HCT116 (cell line): ENCODE data around the gene GOLGA3. TPM values are rescaled to one million over a fixed set of nuclear protein-coding genes. Genes with fewer than 3 reads are reported as not detected.

ENCODE experiments used
- ATAC-seq: fragments of 200-7000 bp; cut with Tn5 transposase; 2 replicates; pipeline ENCODE4 v1.9.1; 2020; ENCODE audit warnings: mild to moderate bottlenecking, moderate library complexity
- BruUV-seq: library from RNA; stranded (reverse); fragments of 400-500 nt; replicated peaks from 2 replicates; lab custom pipeline; 2021; lab: Mats Ljungman, UMichigan
- CTCF ChIA-PET: fragments of 300-600 bp; sonication (Branson Sonifier 250); formaldehyde crosslinking; loops from one replicate; lab custom pipeline; 2021; ENCODE audit warnings: antibody characterized with exemption; lab: Charles Lee
- POLR2A ChIA-PET: fragments of 300-600, 350-600 bp; sonication (Branson Sonifier 250); formaldehyde crosslinking; loops from one replicate; lab custom pipeline; 2021; ENCODE audit warnings: antibody characterized with exemption; lab: Charles Lee
- RAD21 ChIA-PET, 2 experiments: fragments of 300-600 bp; sonication (Branson Sonifier 250); formaldehyde crosslinking; loops; one replicate each; lab custom pipeline; 2023; ENCODE audit warnings: low total read pairs in 2 of 2; ENCODE audit not compliant: uncharacterized antibody in 2 of 2, unreplicated experiment in 2 of 2, low non-redundant PET in 1 of 2; lab: Charles Lee
- DNase-seq: peaks from one replicate; pipeline ENCODE4 v3.0.0-alpha.2; 2010; ENCODE audit warnings: low read depth, low spot score
- H2AFZ ChIP-seq: fragments of 200-600 bp; shearing (Covaris generic), sonication (generic); 2 replicates; pipeline ENCODE4 v1.6.1; 2017; ENCODE audit warnings: low read depth, mixed run types, mixed read lengths, antibody characterized with exemption, low read length; ENCODE audit not compliant: poor library complexity, severe bottlenecking
- H3K27ac ChIP-seq: 2 replicates; pipeline ENCODE4 v1.5.1; 2012; ENCODE audit warnings: low read depth, low read length
- H3K27me3 ChIP-seq: fragments of 200-600 bp; sonication (generic); 2 replicates; pipeline ENCODE4 v1.6.1; 2016; ENCODE audit warnings: mixed run types, low read length, mixed read lengths; ENCODE audit not compliant: insufficient read depth
- H3K36me3 ChIP-seq, 2 experiments: fragments of 200-500 bp in 1 of 2; fragments of 200-600 bp in 1 of 2; sonication (Bioruptor generic) in 1 of 2; sonication (generic) in 1 of 2; 2 replicates each; pipeline versions ENCODE4 v1.5.1 to v1.6.1; 2014 to 2016; ENCODE audit warnings: low read length in 2 of 2, inconsistent platforms in 1 of 2, mixed read lengths in 1 of 2, mixed run types in 1 of 2; ENCODE audit not compliant: insufficient read depth in 2 of 2, control insufficient read depth in 1 of 2
- H3K4me1 ChIP-seq, 2 experiments: fragments of 200-600 bp in 1 of 2; sonication (generic) in 1 of 2; 2 replicates each; pipeline versions ENCODE4 v1.5.1 to v1.6.1; 2012 to 2017; ENCODE audit warnings: low read length in 2 of 2, inconsistent platforms in 1 of 2, mild to moderate bottlenecking in 1 of 2, mixed read lengths in 1 of 2, mixed run types in 1 of 2, moderate library complexity in 1 of 2; ENCODE audit not compliant: insufficient read depth in 2 of 2, control insufficient read depth in 1 of 2
- H3K4me2 ChIP-seq: fragments of 200-600 bp; sonication (generic); 2 replicates; pipeline ENCODE4 v1.6.1; 2017; ENCODE audit warnings: mixed run types, low read length, mixed read lengths
- H3K4me3 ChIP-seq, 2 experiments: fragments of 200-600 bp in 1 of 2; sonication (generic) in 1 of 2; replicated peaks in 1 of 2; 2 replicates each; pipeline ENCODE4 v1.5.1; 2011 to 2016; ENCODE audit warnings: low read length in 2 of 2, control low read depth in 1 of 2, low read depth in 1 of 2, mild to moderate bottlenecking in 1 of 2, mixed read lengths in 1 of 2, mixed run types in 1 of 2
- H3K79me2 ChIP-seq: fragments of 200-600 bp; sonication (generic); 2 replicates; pipeline ENCODE4 v1.6.1; 2017; ENCODE audit warnings: mild to moderate bottlenecking, mixed run types, low read length, moderate library complexity, mixed read lengths; ENCODE audit not compliant: insufficient read depth
- H3K9ac ChIP-seq: fragments of 200-600 bp; sonication (generic); 2 replicates; pipeline ENCODE4 v1.6.1; 2016; ENCODE audit warnings: low read length, mixed read lengths
- H3K9me2 ChIP-seq: fragments of 200-600 bp; sonication (generic), shearing (Covaris generic); 2 replicates; pipeline ENCODE4 v1.6.1; 2017; ENCODE audit warnings: mixed run types, mild to moderate bottlenecking, moderate library complexity; ENCODE audit not compliant: insufficient read depth
- H3K9me3 ChIP-seq, 2 experiments: fragments of 200-500 bp in 1 of 2; fragments of 200-600 bp in 1 of 2; sonication (Bioruptor generic) in 1 of 2; sonication (generic) in 1 of 2; 2 replicates each; pipeline ENCODE4 v1.6.1; 2014 to 2017; ENCODE audit warnings: low read length in 2 of 2, mixed read lengths in 2 of 2, inconsistent platforms in 1 of 2, low read depth in 1 of 2, mild to moderate bottlenecking in 1 of 2, mixed run types in 1 of 2, moderate library complexity in 1 of 2; ENCODE audit not compliant: control insufficient read depth in 1 of 2, insufficient read depth in 1 of 2
- H4K20me1 ChIP-seq: fragments of 200-600 bp; sonication (generic), shearing (Covaris generic); 2 replicates; pipeline ENCODE4 v1.6.1; 2017; ENCODE audit warnings: mixed run types, mild to moderate bottlenecking, moderate library complexity; ENCODE audit not compliant: insufficient read depth
- CBX3 ChIP-seq: IDR thresholded peaks from 2 replicates; pipeline ENCODE4 v1.6.1; 2012; ENCODE audit warnings: low read depth
- EGR1 ChIP-seq: IDR thresholded peaks from 2 replicates; pipeline ENCODE4 v1.6.1; 2012; ENCODE audit warnings: low read depth
- ELF1 ChIP-seq: IDR thresholded peaks from 2 replicates; pipeline ENCODE4 v1.6.1; 2012; ENCODE audit warnings: low read depth, borderline replicate concordance
- EZH2phosphoT487 ChIP-seq: fragments of 200-600 bp; IDR thresholded peaks from 2 replicates; pipeline ENCODE4 v1.6.1; 2018; ENCODE audit warnings: antibody characterized with exemption, borderline replicate concordance
- FOSL1 ChIP-seq: IDR thresholded peaks from 2 replicates; pipeline ENCODE4 v1.6.1; 2012; ENCODE audit warnings: low read depth
- JUND ChIP-seq: IDR thresholded peaks from 2 replicates; pipeline ENCODE4 v1.6.1; 2012
- POLR2A ChIP-seq: IDR thresholded peaks from 2 replicates; pipeline ENCODE4 v1.7.0; 2011; ENCODE audit warnings: borderline replicate concordance; ENCODE audit not compliant: insufficient read depth, insufficient read length; ENCODE audit errors: extremely low read depth
- RAD21 ChIP-seq: IDR thresholded peaks from 2 replicates; pipeline ENCODE4 v1.6.1; 2012; ENCODE audit warnings: low read depth, mild to moderate bottlenecking
- SP1 ChIP-seq: IDR thresholded peaks from 2 replicates; pipeline ENCODE4 v1.6.1; 2012; ENCODE audit warnings: low read depth
- SRF ChIP-seq: IDR thresholded peaks from 2 replicates; pipeline ENCODE4 v1.6.1; 2012; ENCODE audit warnings: low read depth
- YY1 ChIP-seq: IDR thresholded peaks from 2 replicates; pipeline ENCODE4 v1.6.1; 2011; ENCODE audit warnings: low read length, low read depth, moderate library complexity, mild to moderate bottlenecking; ENCODE audit not compliant: insufficient replicate concordance; ENCODE audit errors: extremely low read depth
- ZFX ChIP-seq: fragments of 450-650 bp; IDR thresholded peaks from 2 replicates; pipeline ENCODE4 v1.6.1; 2017
- ZNF274 ChIP-seq: fragments of 200-500 bp; sonication (Bioruptor generic); IDR thresholded peaks from 2 replicates; pipeline ENCODE4 v1.6.1; 2014; ENCODE audit warnings: mild to moderate bottlenecking, low read depth, low read length, inconsistent platforms
- intact Hi-C: fragments of 100-400 bp; cut with micrococcal nuclease; formaldehyde crosslinking; loops from 2 replicates; pipeline ENCODE4 v1.10.0; 2022
- total RNA-seq: library from RNA; stranded (reverse); gene quantifications from one replicate; pipeline ENCODE4 v1.2.1, GENCODE V29; 2021; ENCODE audit not compliant: unreplicated experiment
- TF ChIP-seq, protein P1 (sequence below): IDR thresholded peaks from 2 replicates; pipeline ENCODE4 v1.6.1; 2012; ENCODE audit warnings: low read depth
- TF ChIP-seq, protein P2 (sequence below): IDR thresholded peaks from 2 replicates; pipeline ENCODE4 v1.6.1; 2012
- TF ChIP-seq, protein P3 (sequence below): IDR thresholded peaks from 2 replicates; pipeline ENCODE4 v1.6.1; 2012
- TF ChIP-seq, protein P4 (sequence below): IDR thresholded peaks from 2 replicates; pipeline ENCODE4 v1.6.1; 2011; ENCODE audit warnings: mild to moderate bottlenecking, low read length, moderate library complexity; ENCODE audit not compliant: insufficient replicate concordance; ENCODE audit errors: extremely low read depth

Gene GOLGA3
- total RNA-seq, 1 experiment from 2014 or later = 35.1 TPM

DNA sequence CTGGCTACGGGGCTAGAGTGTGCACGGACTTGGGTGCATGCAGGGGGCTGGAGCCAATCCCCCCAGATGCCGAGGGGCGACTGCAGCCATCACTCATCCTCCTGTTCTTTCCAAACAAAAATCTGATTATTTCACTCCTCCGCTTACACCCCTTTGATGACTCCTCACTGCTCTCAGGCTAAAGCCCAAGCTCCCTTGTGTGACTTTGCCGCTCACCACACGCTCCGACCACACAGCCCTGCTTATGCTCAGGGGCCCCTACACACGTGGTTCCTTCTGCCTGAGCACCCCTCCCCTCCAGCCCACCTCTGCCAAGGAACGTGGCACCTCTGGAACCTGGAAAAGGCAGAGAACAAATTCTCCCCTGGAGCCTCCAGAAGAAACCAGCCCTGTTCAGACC is 45.1 kb upstream of the GOLGA3 start (continued):
- TF ChIP-seq ZFX = no peak
- no peak for TF ChIP-seq YY1
- TF ChIP-seq RAD21 = no peak
- TF ChIP-seq, protein P1, sequence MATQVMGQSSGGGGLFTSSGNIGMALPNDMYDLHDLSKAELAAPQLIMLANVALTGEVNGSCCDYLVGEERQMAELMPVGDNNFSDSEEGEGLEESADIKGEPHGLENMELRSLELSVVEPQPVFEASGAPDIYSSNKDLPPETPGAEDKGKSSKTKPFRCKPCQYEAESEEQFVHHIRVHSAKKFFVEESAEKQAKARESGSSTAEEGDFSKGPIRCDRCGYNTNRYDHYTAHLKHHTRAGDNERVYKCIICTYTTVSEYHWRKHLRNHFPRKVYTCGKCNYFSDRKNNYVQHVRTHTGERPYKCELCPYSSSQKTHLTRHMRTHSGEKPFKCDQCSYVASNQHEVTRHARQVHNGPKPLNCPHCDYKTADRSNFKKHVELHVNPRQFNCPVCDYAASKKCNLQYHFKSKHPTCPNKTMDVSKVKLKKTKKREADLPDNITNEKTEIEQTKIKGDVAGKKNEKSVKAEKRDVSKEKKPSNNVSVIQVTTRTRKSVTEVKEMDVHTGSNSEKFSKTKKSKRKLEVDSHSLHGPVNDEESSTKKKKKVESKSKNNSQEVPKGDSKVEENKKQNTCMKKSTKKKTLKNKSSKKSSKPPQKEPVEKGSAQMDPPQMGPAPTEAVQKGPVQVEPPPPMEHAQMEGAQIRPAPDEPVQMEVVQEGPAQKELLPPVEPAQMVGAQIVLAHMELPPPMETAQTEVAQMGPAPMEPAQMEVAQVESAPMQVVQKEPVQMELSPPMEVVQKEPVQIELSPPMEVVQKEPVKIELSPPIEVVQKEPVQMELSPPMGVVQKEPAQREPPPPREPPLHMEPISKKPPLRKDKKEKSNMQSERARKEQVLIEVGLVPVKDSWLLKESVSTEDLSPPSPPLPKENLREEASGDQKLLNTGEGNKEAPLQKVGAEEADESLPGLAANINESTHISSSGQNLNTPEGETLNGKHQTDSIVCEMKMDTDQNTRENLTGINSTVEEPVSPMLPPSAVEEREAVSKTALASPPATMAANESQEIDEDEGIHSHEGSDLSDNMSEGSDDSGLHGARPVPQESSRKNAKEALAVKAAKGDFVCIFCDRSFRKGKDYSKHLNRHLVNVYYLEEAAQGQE = no peak
- TF ChIP-seq EGR1 = no peak
- TF ChIP-seq SP1 = no peak
- no peak for TF ChIP-seq JUND
- TF ChIP-seq POLR2A = no peak
- TF ChIP-seq EZH2phosphoT487 = no peak

DNA sequence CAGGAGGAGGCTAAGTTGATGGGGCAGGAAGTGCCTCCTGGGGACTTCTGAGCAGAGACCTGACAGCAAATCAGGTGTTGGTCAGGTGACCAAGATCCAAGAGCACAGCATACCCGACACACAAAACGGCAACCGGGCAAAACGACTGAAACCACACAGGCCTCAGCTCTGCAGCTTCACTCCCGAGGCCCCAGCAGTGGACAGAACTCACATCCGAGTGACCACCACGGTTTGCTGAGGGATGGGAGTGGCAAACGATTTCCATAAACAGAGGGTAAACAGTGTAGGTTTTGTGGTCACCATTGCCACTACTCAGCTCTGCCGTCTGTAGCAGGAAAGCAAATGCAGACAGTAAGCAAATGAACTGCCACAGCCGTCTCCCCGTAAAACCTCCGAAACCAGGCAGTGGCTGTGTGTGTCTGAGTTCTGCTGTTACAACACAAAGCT is 44.3 kb upstream of the GOLGA3 start:
- intact Hi-C loops = no loop called here
- Histone ChIP-seq H3K36me3 (no peaks in the 10 kb centered on the region), H3K4me3 (no peak overlapping the region), H4K20me1 (no peaks in the 10 kb centered on the region), H2AFZ (no peak overlapping the region), H3K9me2 (no peaks in the 10 kb centered on the region), H3K27ac (no peak overlapping the region), H3K27me3 (no peaks in the 10 kb centered on the region), H3K4me2 (no peak overlapping the region), H3K4me1 (no peaks in the 10 kb centered on the region), H3K79me2 (no peaks in the 10 kb centered on the region), H3K9ac (no peak overlapping the region), H3K9me3 (no peaks in the 10 kb centered on the region; a peak in 1 of 4 replicates)
- ChIA-PET RAD21 (no interaction called here), CTCF (no interaction called here), POLR2A (no interaction called here)
- DNase-seq (no peak), ATAC-seq (no peak)
- BruUV-seq = no TSS peak
- TF ChIP-seq, protein P2, sequence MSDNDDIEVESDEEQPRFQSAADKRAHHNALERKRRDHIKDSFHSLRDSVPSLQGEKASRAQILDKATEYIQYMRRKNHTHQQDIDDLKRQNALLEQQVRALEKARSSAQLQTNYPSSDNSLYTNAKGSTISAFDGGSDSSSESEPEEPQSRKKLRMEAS = no peak
- TF ChIP-seq SRF = no peak
- TF ChIP-seq SP1 = no peak
- no peak for TF ChIP-seq RAD21
- no peak for TF ChIP-seq CBX3
- no peak for TF ChIP-seq FOSL1
- TF ChIP-seq ZFX = no peak
- TF ChIP-seq, protein P3, sequence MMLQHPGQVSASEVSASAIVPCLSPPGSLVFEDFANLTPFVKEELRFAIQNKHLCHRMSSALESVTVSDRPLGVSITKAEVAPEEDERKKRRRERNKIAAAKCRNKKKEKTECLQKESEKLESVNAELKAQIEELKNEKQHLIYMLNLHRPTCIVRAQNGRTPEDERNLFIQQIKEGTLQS = no peak
- TF ChIP-seq, protein P4, sequence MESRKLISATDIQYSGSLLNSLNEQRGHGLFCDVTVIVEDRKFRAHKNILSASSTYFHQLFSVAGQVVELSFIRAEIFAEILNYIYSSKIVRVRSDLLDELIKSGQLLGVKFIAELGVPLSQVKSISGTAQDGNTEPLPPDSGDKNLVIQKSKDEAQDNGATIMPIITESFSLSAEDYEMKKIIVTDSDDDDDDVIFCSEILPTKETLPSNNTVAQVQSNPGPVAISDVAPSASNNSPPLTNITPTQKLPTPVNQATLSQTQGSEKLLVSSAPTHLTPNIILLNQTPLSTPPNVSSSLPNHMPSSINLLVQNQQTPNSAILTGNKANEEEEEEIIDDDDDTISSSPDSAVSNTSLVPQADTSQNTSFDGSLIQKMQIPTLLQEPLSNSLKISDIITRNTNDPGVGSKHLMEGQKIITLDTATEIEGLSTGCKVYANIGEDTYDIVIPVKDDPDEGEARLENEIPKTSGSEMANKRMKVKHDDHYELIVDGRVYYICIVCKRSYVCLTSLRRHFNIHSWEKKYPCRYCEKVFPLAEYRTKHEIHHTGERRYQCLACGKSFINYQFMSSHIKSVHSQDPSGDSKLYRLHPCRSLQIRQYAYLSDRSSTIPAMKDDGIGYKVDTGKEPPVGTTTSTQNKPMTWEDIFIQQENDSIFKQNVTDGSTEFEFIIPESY = no peak
- TF ChIP-seq, protein P1 = no peak
- TF ChIP-seq EZH2phosphoT487 = no peak
- no peak for TF ChIP-seq JUND
- no peak for TF ChIP-seq ELF1
- no peak for TF ChIP-seq ZNF274
